GM23338 (cell line): Measurements from ENCODE around the gene CRHR1. TPM values are rescaled to one million over a fixed set of nuclear protein-coding genes. Genes with fewer than 3 reads are reported as not detected.

Source experiments
- ATAC-seq: fragments of 200-7000 bp; cut with Tn5 transposase; 3 replicates; pipeline ENCODE4 v1.9.1; 2020
- DNase-seq: peaks from one replicate; pipeline ENCODE4 v3.0.0-alpha.2; 2015; ENCODE audit warnings: low spot score
- H2AFZ ChIP-seq: fragments of 200-600 bp; sonication (generic); 2 replicates; pipeline ENCODE4 v1.8.0; 2016; ENCODE audit warnings: antibody characterized with exemption, mild to moderate bottlenecking, moderate library complexity
- H3F3A ChIP-seq: fragments of 200-600 bp; sonication (generic); replicated peaks from 2 replicates; pipeline ENCODE4 v1.8.0; 2017; ENCODE audit warnings: antibody characterized with exemption, mixed run types, low read depth
- H3K27ac ChIP-seq: fragments of 200-600 bp; sonication (generic); 2 replicates; pipeline ENCODE4 v1.6.1; 2016; ENCODE audit warnings: low read depth
- H3K27me3 ChIP-seq: fragments of 200-600 bp; sonication (generic); 2 replicates; pipeline ENCODE4 v1.8.0; 2016; ENCODE audit warnings: mild to moderate bottlenecking, mixed run types, moderate library complexity; ENCODE audit not compliant: insufficient read depth
- H3K36me3 ChIP-seq: fragments of 200-600 bp; sonication (generic); 2 replicates; pipeline ENCODE4 v1.8.0; 2016; ENCODE audit warnings: mild to moderate bottlenecking; ENCODE audit not compliant: insufficient read depth
- H3K4me1 ChIP-seq: fragments of 200-600 bp; sonication (generic); 2 replicates; pipeline ENCODE4 v1.8.0; 2016; ENCODE audit warnings: mild to moderate bottlenecking, moderate library complexity; ENCODE audit not compliant: insufficient read depth
- H3K4me2 ChIP-seq: fragments of 200-600 bp; sonication (generic); 2 replicates; pipeline ENCODE4 v1.7.1; 2017; ENCODE audit warnings: mixed run types
- H3K4me3 ChIP-seq: fragments of 200-600 bp; sonication (generic); 2 replicates; pipeline ENCODE4 v1.6.1; 2016; ENCODE audit warnings: mixed run types
- H3K79me2 ChIP-seq: fragments of 200-600 bp; sonication (generic); replicated peaks from 2 replicates; pipeline ENCODE4 v1.8.0; 2017; ENCODE audit warnings: mild to moderate bottlenecking; ENCODE audit not compliant: insufficient read depth
- H3K9me2 ChIP-seq: fragments of 200-600 bp; sonication (generic); 2 replicates; pipeline ENCODE4 v1.8.0; 2017; ENCODE audit not compliant: insufficient read depth
- H4K20me1 ChIP-seq: fragments of 200-600 bp; sonication (generic); replicated peaks from 2 replicates; pipeline ENCODE4 v1.8.0; 2017; ENCODE audit warnings: mild to moderate bottlenecking; ENCODE audit not compliant: insufficient read depth
- H3K27ac Mint-ChIP-seq: 2 replicates; pipeline ENCODE4 v1.8.0; 2020; ENCODE audit warnings: inconsistent platforms, mild to moderate bottlenecking, moderate library complexity, mixed read lengths
- H3K27me3 Mint-ChIP-seq: 3 replicates; pipeline ENCODE4 v1.8.0; 2022; ENCODE audit warnings: low read depth, mild to moderate bottlenecking, moderate library complexity, mixed read lengths, inconsistent platforms; ENCODE audit not compliant: insufficient read depth, poor library complexity
- H3K36me3 Mint-ChIP-seq: 3 replicates; pipeline ENCODE4 v1.8.0; 2021; ENCODE audit warnings: low read depth, mild to moderate bottlenecking, inconsistent platforms, moderate library complexity, mixed read lengths
- H3K4me1 Mint-ChIP-seq: 3 replicates; pipeline ENCODE4 v1.8.0; 2020; ENCODE audit warnings: mild to moderate bottlenecking, inconsistent platforms, mixed read lengths
- H3K4me3 Mint-ChIP-seq: 3 replicates; pipeline ENCODE4 v1.8.0; 2021; ENCODE audit warnings: moderate library complexity, mild to moderate bottlenecking, inconsistent platforms, mixed read lengths
- H3K9me3 Mint-ChIP-seq: 3 replicates; pipeline ENCODE4 v1.8.0; 2020; ENCODE audit warnings: moderate library complexity, mild to moderate bottlenecking, inconsistent platforms, mixed read lengths
- CREB1 ChIP-seq: fragments of 250-450 bp; sonication (Bioruptor Pico); IDR thresholded peaks from 2 replicates; pipeline ENCODE4 v1.5.0; 2020; ENCODE audit warnings: low read depth, mild to moderate bottlenecking, moderate library complexity
- CTCF ChIP-seq, 2 experiments: fragments of 200-600 bp in 1 of 2; sonication (generic) in 1 of 2; conservative IDR thresholded peaks; 2 replicates each; pipeline versions ENCODE4 v1.5.1 to v1.6.1; 2016 to 2017; ENCODE audit warnings: antibody characterized with exemption in 2 of 2, low read depth in 2 of 2, mild to moderate bottlenecking in 2 of 2, moderate library complexity in 1 of 2
- EZH2 ChIP-seq: fragments of 200-600 bp; sonication (generic); IDR thresholded peaks from one replicate; pipeline ENCODE4 v1.8.0; 2017; ENCODE audit warnings: antibody characterized with exemption, mild to moderate bottlenecking, low read depth; ENCODE audit not compliant: unreplicated experiment
- EZH2phosphoT487 ChIP-seq: fragments of 200-600 bp; sonication (generic); IDR thresholded peaks from one replicate; pipeline ENCODE4 v1.8.1; 2018; ENCODE audit warnings: antibody characterized with exemption; ENCODE audit not compliant: unreplicated experiment
- JUNB ChIP-seq: IDR thresholded peaks from one replicate; pipeline ENCODE4 v1.6.1; 2016; ENCODE audit warnings: antibody characterized with exemption; ENCODE audit not compliant: unreplicated experiment
- POLR2AphosphoS5 ChIP-seq: IDR thresholded peaks from 2 replicates; pipeline ENCODE4 v1.6.1; 2016; ENCODE audit warnings: antibody characterized with exemption, low read depth
- REST ChIP-seq: IDR thresholded peaks from one replicate; pipeline ENCODE4 v1.6.1; 2018; ENCODE audit warnings: antibody characterized with exemption; ENCODE audit not compliant: unreplicated experiment
- STAT1 ChIP-seq: IDR thresholded peaks from one replicate; pipeline ENCODE4 v1.6.1; 2016; ENCODE audit warnings: antibody characterized with exemption; ENCODE audit not compliant: unreplicated experiment
- ZNF114 ChIP-seq: fragments of 250-450 bp; sonication (Bioruptor Pico); IDR thresholded peaks from 2 replicates; pipeline ENCODE4 v1.5.0; 2020; ENCODE audit warnings: mild to moderate bottlenecking, moderate library complexity
- ZNF331 ChIP-seq: fragments of 250-450 bp; sonication (Bioruptor Pico); IDR thresholded peaks from 2 replicates; pipeline ENCODE4 v1.5.0; 2020; ENCODE audit warnings: low read depth, mild to moderate bottlenecking, moderate library complexity
- ZNF462 ChIP-seq: fragments of 250-450 bp; sonication (Bioruptor Pico); IDR thresholded peaks from 2 replicates; pipeline ENCODE4 v1.5.0; 2020; ENCODE audit warnings: mild to moderate bottlenecking, moderate library complexity
- polyA plus RNA-seq: library from polyadenylated mRNA; unstranded; fragments of >200 nt; fragmentation: Nextera tagmentation; extraction: Ambion mirVana; gene quantifications from 2 replicates; pipeline ENCODE4 v1.2.1, GENCODE V29; 2016
- total RNA-seq: library from RNA; depleted of rRNA; stranded (reverse); fragments of >200 nt; shearing (Covaris generic); gene quantifications from 2 replicates; pipeline ENCODE4 v1.2.3, GENCODE V29; 2014

Gene CRHR1
- total and polyA plus RNA-seq, 2 experiments from 2014 or later, result 0.19 to 0.76 TPM

- Histone ChIP-seq H3K4me1 (peaks cover 29% of the 10 kb centered on the region), H3K27me3 (peaks cover 27% of the 10 kb centered on the region), H3K36me3 (no peaks in the 10 kb centered on the region), H2AFZ (no peak overlapping the region), H3K9me2 (no peaks in the 10 kb centered on the region), H3K4me3 (no peak overlapping the region), H3K79me2 (no peaks in the 10 kb centered on the region), H3K27ac (no peak overlapping the region), H4K20me1 (peaks cover 8% of the 10 kb centered on the region; the same call in 1 of the 2 replicates), H3K4me2 (no peak overlapping the region), H3F3A (no peaks in the 10 kb centered on the region)
- H3K9me3 Mint-ChIP-seq, result no peaks in the 10 kb centered on the region
- no peak overlapping the region for H3K27ac Mint-ChIP-seq
- no peaks in the 10 kb centered on the region; the same call in 2 of the 3 replicates for H3K36me3 Mint-ChIP-seq
- ATAC-seq (peak; percentile 7; the same call in 2 of the 3 replicates), DNase-seq (no peak)
- H3K27me3 Mint-ChIP-seq, result peaks cover 28% of the 10 kb centered on the region
- no peak for TF ChIP-seq EZH2
- no peak for TF ChIP-seq CREB1 (CRISPR knock-in tag)
- no peak for TF ChIP-seq POLR2AphosphoS5
- no peak for TF ChIP-seq JUNB
- no peak for TF ChIP-seq REST
- TF ChIP-seq STAT1, result no peak
- no peak for TF ChIP-seq EZH2phosphoT487
- TF ChIP-seq CTCF (conservative IDR thresholded peaks at IDR 0.05; ENCODE audit: low read depth in 2 of 2), result no peak
- TF ChIP-seq ZNF114 (CRISPR knock-in tag), result no peak
- TF ChIP-seq ZNF462 (CRISPR knock-in tag), result no peak
- no peak for TF ChIP-seq ZNF331 (CRISPR knock-in tag)
- H3K4me3 Mint-ChIP-seq, result no peak overlapping the region
- H3K4me1 Mint-ChIP-seq, result peaks cover 51% of the 10 kb centered on the region
These were observed 6.3 kb downstream of the CRHR1 start for GRCh38 chr17:45790296-45790922.
